GM21825 (cell line): ENCODE measurements around the gene CAMTA1.

Experiments
- ATAC-seq: cut with Tn5 transposase; IDR thresholded peaks from one replicate; pipeline ENCODE4 v1.9.1; 2021; ENCODE audit warnings: mild to moderate bottlenecking, moderate library complexity; ENCODE audit not compliant: unreplicated experiment

The CAMTA1 gene

DNA sequence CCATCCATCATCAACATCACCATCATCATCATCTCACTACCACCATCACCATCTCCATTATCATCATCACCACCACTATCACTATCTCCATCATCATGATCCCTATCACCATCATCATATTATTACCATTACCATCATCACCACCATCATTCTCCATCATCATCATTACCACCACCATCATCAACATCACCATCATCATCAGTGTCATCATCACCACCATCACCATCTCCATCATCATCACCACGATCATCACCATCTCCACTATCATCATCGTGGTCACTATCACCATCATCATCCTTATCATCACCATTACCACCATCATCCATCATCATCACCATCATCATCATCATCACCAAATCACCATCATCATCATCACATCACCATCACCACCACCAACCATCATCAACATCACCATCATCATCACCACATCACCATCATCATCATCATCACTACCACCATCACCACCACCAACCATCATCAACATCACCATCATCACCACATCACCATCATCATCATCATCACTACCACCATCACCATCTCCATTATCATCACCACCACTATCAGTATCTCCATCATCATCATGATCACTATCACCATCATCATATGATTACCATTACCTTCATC is 783.8 kb downstream of the CAMTA1 start:
- ATAC-seq: no peak

DNA sequence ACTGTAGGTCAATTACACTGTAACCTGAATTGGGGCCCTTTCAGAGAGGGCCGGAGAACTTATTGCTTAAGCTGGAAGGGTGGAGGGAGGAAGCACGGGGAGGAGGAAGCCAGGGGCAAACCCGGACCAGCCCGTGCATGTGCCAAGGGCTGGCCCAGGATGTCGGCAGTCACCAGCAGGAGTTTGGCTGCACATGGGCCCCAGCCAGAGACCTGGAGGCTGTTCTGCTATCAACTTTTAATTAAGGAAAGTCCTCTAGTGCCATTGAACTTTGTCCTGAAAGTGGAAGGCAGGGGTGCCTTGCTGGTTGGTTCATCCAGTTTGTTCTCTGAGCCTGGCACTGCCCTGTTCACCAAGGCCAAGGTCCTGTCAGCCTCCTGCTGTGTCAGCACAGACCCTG is 785.1 kb downstream of the CAMTA1 start:
- ATAC-seq: no peak

GRCh38 chr1:7572654-7573152 is 787.4 kb downstream of the CAMTA1 start:
- ATAC-seq: no peak

- no peak for ATAC-seq
Observed at GRCh38 chr1:7573481-7573880, 788.2 kb downstream of the CAMTA1 start.

GRCh38 chr1:7574121-7575040 is 789.1 kb downstream of the CAMTA1 start:
- no peak for ATAC-seq

DNA sequence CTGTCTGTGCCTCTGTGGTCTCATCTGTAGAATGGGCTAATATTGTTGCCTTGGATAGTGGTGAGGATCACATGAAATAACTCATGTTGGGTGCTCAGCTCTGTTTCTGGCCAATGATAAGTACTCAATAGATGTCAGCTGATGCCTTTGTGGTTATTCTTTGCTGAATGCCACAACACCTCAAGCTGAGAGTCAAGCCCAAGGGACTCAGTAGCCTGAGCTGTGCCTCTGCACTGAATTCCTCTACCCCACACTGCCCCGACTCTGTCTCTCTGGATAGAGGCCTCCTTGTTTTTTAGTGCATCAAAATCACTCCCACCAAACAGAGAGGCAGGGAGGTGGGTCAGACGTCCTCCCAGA is 789.8 kb downstream of the CAMTA1 start:
- ATAC-seq: no peak

DNA sequence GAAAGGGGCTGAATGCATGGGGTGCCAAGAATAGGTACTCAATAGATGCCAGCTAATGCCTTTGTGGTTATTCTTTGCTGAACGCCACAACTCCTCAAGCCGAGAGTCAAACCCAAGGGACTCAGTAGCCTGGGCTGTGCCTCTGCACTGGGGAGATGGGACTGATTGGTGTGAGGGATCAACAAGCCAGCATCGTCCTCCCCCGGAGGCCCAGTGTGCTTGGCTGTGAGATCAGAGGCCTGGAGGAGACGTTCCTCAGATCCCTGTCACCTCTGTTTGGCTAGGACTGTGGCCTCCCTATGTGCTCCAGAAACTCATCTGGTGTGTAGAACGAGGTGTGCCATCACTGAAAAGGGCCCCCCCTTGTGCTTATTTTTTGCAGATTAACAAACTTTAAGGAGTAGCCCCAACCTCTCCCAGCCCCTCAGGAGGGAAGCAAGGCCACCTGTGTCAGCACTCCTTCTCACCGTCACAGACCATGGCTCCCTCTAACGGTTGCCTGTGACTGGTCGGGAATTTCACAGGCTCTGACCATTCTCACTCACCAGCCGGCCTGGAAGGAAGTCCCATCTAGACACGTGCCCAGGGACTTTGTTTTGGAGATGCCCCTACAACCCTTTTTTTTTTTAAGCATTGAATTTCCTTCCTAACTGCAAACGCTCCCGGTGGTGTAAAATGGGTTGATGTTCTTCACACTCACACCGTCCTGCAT is 791.8 kb downstream of the CAMTA1 start:
- ATAC-seq: no peak

DNA sequence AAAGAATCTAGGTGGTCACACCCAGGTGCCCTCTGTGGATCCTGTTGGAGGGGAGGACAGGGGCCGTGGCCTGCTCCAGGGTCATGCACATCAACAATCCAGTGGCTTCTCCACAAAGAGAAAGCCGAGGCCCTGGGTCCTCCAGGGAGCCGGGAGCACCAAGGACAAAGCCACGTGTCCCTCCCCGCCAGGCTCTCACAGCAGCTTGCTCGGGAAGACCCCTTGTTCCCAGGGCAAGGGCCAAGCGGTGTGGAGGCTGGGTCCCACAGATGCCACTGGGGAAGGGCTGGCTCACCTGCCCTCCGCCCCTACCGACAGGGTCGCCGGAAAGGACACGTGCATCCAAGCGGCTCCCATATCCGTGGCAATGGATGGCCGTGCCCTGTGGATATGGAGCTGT is 793.0 kb downstream of the CAMTA1 start:
- no peak for ATAC-seq

GRCh38 chr1:7579016-7579415 is 793.8 kb downstream of the CAMTA1 start:
- ATAC-seq: no peak

DNA sequence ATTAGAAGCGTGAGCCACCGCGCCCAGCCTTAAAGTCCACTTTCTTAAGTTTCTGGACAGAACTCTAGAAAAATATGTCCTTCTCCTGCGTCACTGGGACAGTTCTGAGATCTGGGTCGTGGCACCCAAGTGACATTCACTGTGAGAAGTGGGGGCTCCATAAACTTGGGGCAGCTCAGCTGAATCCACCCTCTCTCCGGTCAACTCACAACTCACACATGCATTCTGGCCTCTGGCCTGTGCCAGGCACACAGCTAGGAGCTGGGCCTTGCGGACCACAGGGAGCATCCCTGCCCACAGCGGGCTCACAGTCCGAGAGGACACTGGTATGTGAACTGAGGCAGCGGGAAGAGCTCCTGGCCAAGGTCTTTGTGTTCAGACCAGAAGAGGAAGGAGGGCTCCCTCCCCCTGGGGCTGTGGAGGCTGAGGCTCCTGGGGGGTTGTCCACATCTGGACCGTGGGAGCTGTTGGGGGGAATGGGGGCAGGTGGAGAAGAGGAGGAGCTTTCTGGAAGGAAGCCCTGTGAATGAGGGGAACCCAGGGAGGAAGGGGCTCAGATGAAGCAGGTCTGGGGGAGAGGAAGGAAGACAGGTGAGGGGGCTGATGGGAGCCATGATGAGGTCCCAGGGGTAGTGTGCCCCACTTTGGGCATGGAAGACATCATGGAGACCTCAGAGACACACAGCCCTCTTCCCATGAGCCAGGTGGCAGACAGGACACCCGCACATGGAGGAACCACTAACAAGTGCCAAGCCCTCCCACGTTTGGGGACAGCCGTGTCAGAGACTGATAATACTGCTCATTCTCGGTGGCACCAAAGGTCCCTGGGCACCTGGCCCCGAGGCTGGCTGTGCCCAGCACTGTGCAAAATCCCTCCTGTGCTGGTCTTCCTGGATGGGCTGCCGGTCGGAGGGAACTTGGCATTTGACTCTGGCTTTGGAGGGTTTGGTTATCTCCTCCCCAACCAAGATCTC is 794.9 kb downstream of the CAMTA1 start:
- no peak for ATAC-seq

DNA sequence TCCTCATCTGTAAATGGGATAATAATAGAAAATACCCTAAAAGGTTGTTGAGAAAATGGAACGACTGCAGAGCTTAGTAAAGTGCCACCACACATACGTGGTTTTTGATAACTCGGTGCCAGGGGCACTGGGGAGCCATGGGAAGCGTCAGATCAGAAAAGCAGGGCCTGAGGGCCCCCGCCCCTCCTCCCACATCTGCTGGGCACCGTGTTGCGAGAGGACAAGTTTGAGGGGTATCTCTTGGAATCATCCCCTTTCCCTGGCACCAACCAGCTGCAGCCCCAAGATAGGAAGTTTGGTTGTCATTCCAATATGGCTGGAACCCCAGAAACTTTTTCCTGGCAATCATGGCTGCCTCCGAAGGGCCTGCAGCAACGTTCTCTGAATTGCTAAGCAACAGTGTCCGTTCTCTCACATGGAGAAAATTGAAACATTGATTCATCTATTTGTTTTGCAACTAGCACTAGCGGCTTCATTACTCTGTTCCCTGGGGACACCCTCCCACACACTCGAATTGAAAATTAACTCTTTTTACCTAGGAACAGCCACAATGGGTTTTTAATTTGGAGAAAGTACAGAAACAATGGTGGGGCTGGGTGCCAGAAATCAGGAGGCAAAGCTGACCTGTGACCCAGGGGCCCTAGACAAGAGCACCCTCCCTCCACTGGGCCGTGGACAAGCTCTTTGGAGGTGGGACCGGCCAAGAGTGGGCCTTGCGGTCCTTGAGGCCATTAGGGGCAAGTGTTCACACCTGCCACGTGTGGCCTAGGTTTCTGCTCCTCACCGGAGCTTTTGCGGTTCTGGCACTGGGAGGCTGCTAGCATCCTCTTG is 795.9 kb downstream of the CAMTA1 start:
- ATAC-seq: no peak

- no peak for ATAC-seq
Observed at GRCh38 chr1:7581754-7582459, 796.7 kb downstream of the CAMTA1 start.

DNA sequence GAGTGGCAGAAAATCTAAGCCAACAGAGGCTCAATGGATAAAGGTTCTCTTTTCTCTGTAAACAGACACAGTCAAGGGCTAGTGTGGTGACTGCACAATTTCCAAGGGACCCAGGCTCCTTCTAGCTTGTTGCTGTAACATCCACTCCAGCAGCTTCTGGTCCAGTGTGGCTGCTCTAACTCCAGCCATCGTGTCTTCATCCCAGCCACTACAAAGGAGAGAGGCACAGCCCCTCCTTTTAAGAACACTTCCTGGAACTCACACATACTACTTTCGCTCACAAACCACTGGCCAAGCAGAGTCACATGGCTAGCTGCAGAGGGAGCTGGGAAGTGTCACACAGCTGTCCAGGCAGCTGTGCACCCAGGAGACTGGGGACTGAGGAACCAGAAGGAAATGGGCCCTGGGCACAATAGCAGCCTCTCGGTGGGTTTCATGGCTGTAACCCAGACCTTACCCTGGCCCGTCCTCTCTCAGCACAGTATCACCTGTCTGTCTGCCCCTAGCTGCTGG is 797.3 kb downstream of the CAMTA1 start:
- no peak for ATAC-seq

DNA sequence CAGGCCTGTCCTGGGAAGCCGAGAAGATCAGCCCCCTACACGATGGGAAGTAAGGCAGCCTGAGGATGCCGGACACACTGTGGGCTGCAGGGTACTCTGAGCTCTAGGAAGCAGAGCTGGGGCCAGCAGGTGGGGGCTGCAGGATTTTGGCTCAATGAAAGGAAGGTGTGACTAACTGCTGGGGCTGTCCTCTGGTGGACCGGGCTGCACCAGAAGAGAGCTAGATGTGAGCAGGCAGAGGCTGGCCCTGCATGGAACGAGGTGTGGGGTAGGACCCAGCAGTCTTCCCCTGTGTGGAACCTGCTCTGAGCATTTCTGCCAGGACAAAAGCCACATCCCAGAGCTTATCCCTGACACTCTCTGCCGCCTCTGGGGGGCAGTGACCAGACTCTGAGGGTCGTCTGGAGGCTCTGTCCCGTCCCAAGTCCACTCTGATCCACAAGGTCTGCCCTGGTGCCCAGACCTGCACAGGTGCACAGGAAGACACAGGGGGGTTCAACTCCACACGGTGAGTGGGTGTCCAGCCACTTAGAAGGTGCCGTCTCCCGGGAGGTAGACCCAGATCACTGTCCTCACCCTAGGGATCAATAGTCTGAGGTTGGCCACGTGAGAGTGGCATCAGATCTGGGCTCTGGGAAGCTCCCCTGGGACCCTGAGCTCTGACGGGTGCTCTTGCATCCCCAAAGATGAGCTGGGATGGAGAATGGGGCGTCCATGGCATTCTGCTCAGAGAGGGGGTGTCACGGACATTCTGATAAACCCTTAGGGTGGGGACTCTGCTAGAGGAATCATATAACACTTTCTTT is 798.2 kb downstream of the CAMTA1 start:
- ATAC-seq: no peak

GRCh38 chr1:7584157-7584556 is 798.9 kb downstream of the CAMTA1 start:
- ATAC-seq: no peak

GRCh38 chr1:7584643-7585042 is 799.4 kb downstream of the CAMTA1 start:
- no peak for ATAC-seq

- ATAC-seq: no peak
Observed at GRCh38 chr1:7585216-7585907, 800.1 kb downstream of the CAMTA1 start.
